Muscle layer of colon (tissue), 2 donors: ENCODE results near the gene WDR59.
"Not testable (repeated sequence)": the region's sequence is repeated elsewhere in the genome, so short reads cannot be mapped to it uniquely, and the experiment has no call there.

Experiments
- H3K27ac ChIP-seq: one replicate; pipeline ENCODE4 v1.7.0; 2013; ENCODE audit warnings: low read depth, mild to moderate bottlenecking, low read length, moderate library complexity
- H3K27me3 ChIP-seq, 2 donors: one replicate each; pipeline ENCODE4 v1.7.0; 2013; ENCODE audit warnings: low read length in 2 of 2, mild to moderate bottlenecking in 2 of 2; ENCODE audit not compliant: insufficient read depth in 2 of 2, control insufficient read depth in 1 of 2
- H3K36me3 ChIP-seq: one replicate; pipeline ENCODE4 v1.7.0; 2013; ENCODE audit warnings: mild to moderate bottlenecking, low read length; ENCODE audit not compliant: insufficient read depth
- H3K4me1 ChIP-seq: one replicate; pipeline ENCODE4 v1.7.0; 2013; ENCODE audit warnings: mild to moderate bottlenecking, low read length; ENCODE audit not compliant: insufficient read depth
- H3K4me3 ChIP-seq, 2 donors: one replicate each; pipeline ENCODE4 v1.7.0; 2013; ENCODE audit warnings: low read length in 2 of 2, low read depth in 1 of 2, mild to moderate bottlenecking in 1 of 2, moderate library complexity in 1 of 2
- H3K9ac ChIP-seq: one replicate; pipeline ENCODE4 v1.7.0; 2013; ENCODE audit warnings: low read length
- H3K9me3 ChIP-seq: one replicate; pipeline ENCODE4 v1.7.0; 2013; ENCODE audit warnings: mild to moderate bottlenecking, low read length
- donor health status: abdominal sarcoma.
- donor health status: Adenocarcinoma of cecum.

WDR59 gene

GRCh38 chr16:74868501-74868900, 116.4 kb downstream of the WDR59 start:
- H3K9me3 ChIP-seq, result no peaks in the 10 kb centered on the region
- H3K36me3 ChIP-seq, result no peaks in the 10 kb centered on the region
- H3K9ac ChIP-seq, result no peak overlapping the region
- H3K27ac ChIP-seq, result no peak overlapping the region
- H3K4me3 ChIP-seq, result no peak overlapping the region
- H3K27me3 ChIP-seq, result no peaks in the 10 kb centered on the region
- peaks cover 4% of the 10 kb centered on the region for H3K4me1 ChIP-seq

- H3K4me1 ChIP-seq, result peaks cover 4% of the 10 kb centered on the region
- no peaks in the 10 kb centered on the region for H3K27me3 ChIP-seq
- H3K9me3 ChIP-seq, result no peaks in the 10 kb centered on the region
- no peaks in the 10 kb centered on the region for H3K36me3 ChIP-seq
- H3K9ac ChIP-seq, result no peak overlapping the region
- no peak overlapping the region for H3K4me3 ChIP-seq
- H3K27ac ChIP-seq, result no peak overlapping the region
Measured at GRCh38 chr16:74868035-74868434, 116.9 kb downstream of the WDR59 start.

- Histone ChIP-seq H3K36me3 (no peaks in the 10 kb centered on the region), H3K9me3 (no peaks in the 10 kb centered on the region), H3K4me3 (no peak overlapping the region), H3K9ac (no peak overlapping the region), H3K27ac (no peak overlapping the region), H3K4me1 (peaks cover 4% of the 10 kb centered on the region), H3K27me3 (no peaks in the 10 kb centered on the region)
Measured at GRCh38 chr16:74867281-74867849, 117.6 kb downstream of the WDR59 start.

GRCh38 chr16:74865922-74866598, 118.9 kb downstream of the WDR59 start:
- Histone ChIP-seq H3K36me3 (no peaks in the 10 kb centered on the region), H3K27ac (no peak overlapping the region), H3K9me3 (no peaks in the 10 kb centered on the region), H3K4me3 (no peak overlapping the region), H3K27me3 (no peaks in the 10 kb centered on the region), H3K9ac (no peak overlapping the region), H3K4me1 (peaks cover 4% of the 10 kb centered on the region)

- H3K27me3 ChIP-seq, result no peaks in the 10 kb centered on the region
- no peaks in the 10 kb centered on the region for H3K36me3 ChIP-seq
- no peak overlapping the region for H3K4me3 ChIP-seq
- H3K27ac ChIP-seq, result no peak overlapping the region
- no peaks in the 10 kb centered on the region for H3K9me3 ChIP-seq
- H3K9ac ChIP-seq, result no peak overlapping the region
- H3K4me1 ChIP-seq, result peaks cover 4% of the 10 kb centered on the region
Measured at GRCh38 chr16:74862743-74863244, 122.1 kb downstream of the WDR59 start.

GRCh38 chr16:74852500-74852875, 132.4 kb downstream of the WDR59 start:
- Histone ChIP-seq H3K36me3 (no peaks in the 10 kb centered on the region), H3K4me1 (no peaks in the 10 kb centered on the region), H3K9me3 (no peaks in the 10 kb centered on the region), H3K27ac (no peak overlapping the region), H3K9ac (no peak overlapping the region), H3K27me3 (no peaks in the 10 kb centered on the region), H3K4me3 (no peak overlapping the region)

- Histone ChIP-seq H3K27me3 (no peaks in the 10 kb centered on the region), H3K9me3 (no peaks in the 10 kb centered on the region), H3K36me3 (no peaks in the 10 kb centered on the region), H3K4me1 (no peaks in the 10 kb centered on the region), H3K27ac (no peak overlapping the region), H3K4me3 (no peak overlapping the region), H3K9ac (no peak overlapping the region)
Measured at GRCh38 chr16:74850027-74850426, 134.9 kb downstream of the WDR59 start.

- no peak overlapping the region for H3K27ac ChIP-seq
Measured at GRCh38 chr16:74847202-74847601, 137.7 kb downstream of the WDR59 start.

GRCh38 chr16:74846714-74847113, 138.2 kb downstream of the WDR59 start:
- no peaks in the 10 kb centered on the region for H3K36me3 ChIP-seq
- no peaks in the 10 kb centered on the region for H3K27me3 ChIP-seq
- H3K9me3 ChIP-seq, result no peaks in the 10 kb centered on the region
- H3K9ac ChIP-seq, result no peak overlapping the region
- H3K4me1 ChIP-seq, result no peaks in the 10 kb centered on the region
- no peak overlapping the region for H3K27ac ChIP-seq
- H3K4me3 ChIP-seq, result no peak overlapping the region

More at GRCh38 chr16:74847202-74847601, 137.7 kb downstream of the WDR59 start:
- Histone ChIP-seq H3K27me3 (no peaks in the 10 kb centered on the region), H3K4me1 (no peaks in the 10 kb centered on the region), H3K4me3 (no peak overlapping the region), H3K36me3 (no peaks in the 10 kb centered on the region), H3K9ac (no peak overlapping the region), H3K9me3 (no peaks in the 10 kb centered on the region)

GRCh38 chr16:74844041-74844980, 140.6 kb downstream of the WDR59 start:
- H3K27me3 ChIP-seq, result no peaks in the 10 kb centered on the region
- H3K4me3 ChIP-seq, result no peak overlapping the region
- no peak overlapping the region for H3K27ac ChIP-seq

GRCh38 chr16:74843381-74844035, 141.4 kb downstream of the WDR59 start:
- H3K36me3 ChIP-seq, H3K9me3 ChIP-seq, H3K27me3 ChIP-seq, H3K27ac ChIP-seq, H3K4me1 ChIP-seq, H3K9ac ChIP-seq, H3K4me3 ChIP-seq: not testable (repeated sequence)

More at GRCh38 chr16:74844041-74844980, 140.6 kb downstream of the WDR59 start:
- Histone ChIP-seq H3K9me3 (no peaks in the 10 kb centered on the region), H3K4me1 (no peaks in the 10 kb centered on the region), H3K9ac (no peak overlapping the region), H3K36me3 (no peaks in the 10 kb centered on the region)
